Measurements from ENCODE around the gene SMIM29.

- no peak for TF ChIP-seq CTCF (IDR thresholded peaks at IDR 0.05)
- TF ChIP-seq POLR2A (IDR thresholded peaks at IDR 0.05): no peak
- TF ChIP-seq POLR2AphosphoS5 (IDR thresholded peaks at IDR 0.05): no peak
These were observed 28.9 kb upstream of the SMIM29 start for GRCh38 chr6:34277763-34278112.

All from transverse colon (tissue), 4 donors.